NCI-H1417 (cell line): ENCODE data around the gene RNASE3.
"Not testable (repeated sequence)": the region's sequence is repeated elsewhere in the genome, so short reads cannot be mapped to it uniquely, and the experiment has no call there.

ENCODE experiments used
- DNase-seq, 3 experiments: peaks; one replicate each; lab custom pipeline; 2025; lab: John Stamatoyannopoulos, UW

RNASE3 gene

DNA sequence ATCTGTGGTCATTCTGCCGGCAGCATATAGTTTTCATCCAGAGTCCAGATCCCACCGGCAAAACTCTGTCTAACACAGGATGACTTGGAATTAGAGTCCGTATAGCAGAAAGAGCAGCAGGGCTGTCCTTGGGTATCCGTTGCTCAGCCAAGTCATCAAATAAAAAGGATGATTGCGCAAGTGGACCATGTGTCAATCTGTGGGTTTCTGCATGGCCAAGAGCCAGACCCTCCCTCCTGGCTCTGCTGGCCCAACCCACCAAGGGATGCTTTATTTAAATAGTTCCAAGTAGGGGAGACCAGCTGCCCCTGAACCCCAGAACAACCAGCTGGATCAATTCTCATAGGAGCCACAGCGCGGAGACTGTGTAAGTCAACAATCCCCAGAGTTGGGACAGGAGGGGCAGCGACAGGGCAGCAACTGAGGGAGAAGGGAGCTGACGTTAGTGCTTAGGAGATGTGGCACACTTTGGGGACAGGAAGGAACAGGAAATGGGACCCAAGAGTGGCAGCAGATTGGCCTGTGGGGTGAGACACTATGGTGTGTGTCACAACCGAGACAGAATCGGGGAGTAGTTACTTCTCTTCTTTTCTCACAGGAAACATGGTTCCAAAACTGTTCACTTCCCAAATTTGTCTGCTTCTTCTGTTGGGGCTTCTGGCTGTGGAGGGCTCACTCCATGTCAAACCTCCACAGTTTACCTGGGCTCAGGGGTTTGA is 28.0 kb downstream of the RNASE3 start:
- not testable (repeated sequence) for DNase-seq

GRCh38 chr14:20923766-20924297 is 32.6 kb downstream of the RNASE3 start:
- DNase-seq = not testable (repeated sequence)

GRCh38 chr14:20934148-20934762 is 43.1 kb downstream of the RNASE3 start:
- peak in 1 of 3 experiments; percentile 18 for DNase-seq

- DNase-seq = no peak
Observed at GRCh38 chr14:20935303-20935984, 44.3 kb downstream of the RNASE3 start.
